Measurements from ENCODE around the gene RNF5.

RNF5 gene

GRCh38 chr6:32163559-32164258 is 14.5 kb upstream of the RNF5 start:
- in situ Hi-C loops (cut with HindIII; ENCODE audit: low sequenced_read_pairs), result no loop called here
- no peak for DNase-seq (ENCODE audit: low read depth)
- no peak for TF ChIP-seq CTCF (IDR thresholded peaks at IDR 0.05; ENCODE audit: low read depth, low read length, missing control alignments)
- H3K4me3 ChIP-seq (ENCODE audit: low read depth, low read length), result no peak overlapping the region

- in situ Hi-C loops (cut with HindIII; ENCODE audit: low sequenced_read_pairs), result no loop called here
These were observed 13.9 kb upstream of the RNF5 start, which contains the start of gene EGFL8 for GRCh38 chr6:32164295-32164694. Gene EGFL8, plus strand, starts transcription at chr6:32164595. Its CDS starts 1,571 bp downstream, at chr6:32166166.

GRCh38 chr6:32166411-32167061 is 11.7 kb upstream of the RNF5 start:
- DNase-seq (ENCODE audit: low read depth), result no peak
- in situ Hi-C loops (cut with HindIII; ENCODE audit: low sequenced_read_pairs), result no loop called here
- H3K4me3 ChIP-seq (ENCODE audit: low read depth, low read length), result no peak overlapping the region
- no peak for TF ChIP-seq CTCF (IDR thresholded peaks at IDR 0.05; ENCODE audit: low read depth, low read length, missing control alignments)

More at GRCh38 chr6:32164295-32164694, 13.9 kb upstream of the RNF5 start, which contains the start of gene EGFL8:
- no peak for DNase-seq (ENCODE audit: low read depth)
- no peak within 1 kb of the TSS for H3K4me3 ChIP-seq (ENCODE audit: low read depth, low read length)
- TF ChIP-seq CTCF (IDR thresholded peaks at IDR 0.05; ENCODE audit: low read depth, low read length, missing control alignments), result no peak

- DNase-seq (ENCODE audit: low read depth), result no peak
- TF ChIP-seq CTCF (IDR thresholded peaks at IDR 0.05; ENCODE audit: low read depth, low read length, missing control alignments), result no peak
- H3K4me3 ChIP-seq (ENCODE audit: low read depth, low read length), result no peak overlapping the region
- in situ Hi-C loops (cut with HindIII; ENCODE audit: low sequenced_read_pairs), result no loop called here
These were observed 10.9 kb upstream of the RNF5 start for GRCh38 chr6:32167154-32167760.

GRCh38 chr6:32167761-32168262 is 10.4 kb upstream of the RNF5 start:
- DNase-seq (ENCODE audit: low read depth), result no peak
- no peak overlapping the region for H3K4me3 ChIP-seq (ENCODE audit: low read depth, low read length)
- in situ Hi-C loops (cut with HindIII; ENCODE audit: low sequenced_read_pairs), result no loop called here
- no peak for TF ChIP-seq CTCF (IDR thresholded peaks at IDR 0.05; ENCODE audit: low read depth, low read length, missing control alignments)

GRCh38 chr6:32168350-32168749 is 9.9 kb upstream of the RNF5 start:
- DNase-seq (ENCODE audit: low read depth), result no peak
- no peak overlapping the region for H3K4me3 ChIP-seq (ENCODE audit: low read depth, low read length)
- no peak for TF ChIP-seq CTCF (IDR thresholded peaks at IDR 0.05; ENCODE audit: low read depth, low read length, missing control alignments)
- in situ Hi-C loops (cut with HindIII; ENCODE audit: low sequenced_read_pairs), result no loop called here

Measured in astrocyte of the cerebellum (primary cell).